Measurements from ENCODE around the gene KCND2.

DNA sequence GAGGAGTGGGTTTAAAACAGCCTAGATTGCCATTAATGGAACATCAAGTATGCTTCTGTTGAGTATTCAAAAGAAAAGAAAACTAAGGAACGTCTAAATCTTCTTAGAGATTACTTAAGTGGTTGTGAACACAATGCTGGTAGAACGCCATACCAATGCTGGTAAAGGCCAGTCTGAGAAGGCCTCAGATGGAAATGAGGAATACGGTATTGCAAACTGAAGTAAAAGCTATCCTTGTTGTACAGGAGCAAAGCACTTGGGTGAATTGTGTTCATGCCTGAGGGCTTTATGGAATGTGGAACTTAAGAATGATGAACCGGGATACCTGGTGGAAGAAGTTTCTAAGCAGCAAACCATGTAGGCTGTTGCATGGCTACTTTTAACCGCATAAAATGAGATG, 208.0 kb downstream of the KCND2 start:
- TF ChIP-seq, protein P1, sequence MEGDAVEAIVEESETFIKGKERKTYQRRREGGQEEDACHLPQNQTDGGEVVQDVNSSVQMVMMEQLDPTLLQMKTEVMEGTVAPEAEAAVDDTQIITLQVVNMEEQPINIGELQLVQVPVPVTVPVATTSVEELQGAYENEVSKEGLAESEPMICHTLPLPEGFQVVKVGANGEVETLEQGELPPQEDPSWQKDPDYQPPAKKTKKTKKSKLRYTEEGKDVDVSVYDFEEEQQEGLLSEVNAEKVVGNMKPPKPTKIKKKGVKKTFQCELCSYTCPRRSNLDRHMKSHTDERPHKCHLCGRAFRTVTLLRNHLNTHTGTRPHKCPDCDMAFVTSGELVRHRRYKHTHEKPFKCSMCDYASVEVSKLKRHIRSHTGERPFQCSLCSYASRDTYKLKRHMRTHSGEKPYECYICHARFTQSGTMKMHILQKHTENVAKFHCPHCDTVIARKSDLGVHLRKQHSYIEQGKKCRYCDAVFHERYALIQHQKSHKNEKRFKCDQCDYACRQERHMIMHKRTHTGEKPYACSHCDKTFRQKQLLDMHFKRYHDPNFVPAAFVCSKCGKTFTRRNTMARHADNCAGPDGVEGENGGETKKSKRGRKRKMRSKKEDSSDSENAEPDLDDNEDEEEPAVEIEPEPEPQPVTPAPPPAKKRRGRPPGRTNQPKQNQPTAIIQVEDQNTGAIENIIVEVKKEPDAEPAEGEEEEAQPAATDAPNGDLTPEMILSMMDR (IDR thresholded peaks at IDR 0.05): no peak
- no peak for TF ChIP-seq POLR2A (IDR thresholded peaks at IDR 0.05)
